Measurements from ENCODE around the gene CYP27A1.

- TF ChIP-seq, protein P1, sequence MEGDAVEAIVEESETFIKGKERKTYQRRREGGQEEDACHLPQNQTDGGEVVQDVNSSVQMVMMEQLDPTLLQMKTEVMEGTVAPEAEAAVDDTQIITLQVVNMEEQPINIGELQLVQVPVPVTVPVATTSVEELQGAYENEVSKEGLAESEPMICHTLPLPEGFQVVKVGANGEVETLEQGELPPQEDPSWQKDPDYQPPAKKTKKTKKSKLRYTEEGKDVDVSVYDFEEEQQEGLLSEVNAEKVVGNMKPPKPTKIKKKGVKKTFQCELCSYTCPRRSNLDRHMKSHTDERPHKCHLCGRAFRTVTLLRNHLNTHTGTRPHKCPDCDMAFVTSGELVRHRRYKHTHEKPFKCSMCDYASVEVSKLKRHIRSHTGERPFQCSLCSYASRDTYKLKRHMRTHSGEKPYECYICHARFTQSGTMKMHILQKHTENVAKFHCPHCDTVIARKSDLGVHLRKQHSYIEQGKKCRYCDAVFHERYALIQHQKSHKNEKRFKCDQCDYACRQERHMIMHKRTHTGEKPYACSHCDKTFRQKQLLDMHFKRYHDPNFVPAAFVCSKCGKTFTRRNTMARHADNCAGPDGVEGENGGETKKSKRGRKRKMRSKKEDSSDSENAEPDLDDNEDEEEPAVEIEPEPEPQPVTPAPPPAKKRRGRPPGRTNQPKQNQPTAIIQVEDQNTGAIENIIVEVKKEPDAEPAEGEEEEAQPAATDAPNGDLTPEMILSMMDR (IDR thresholded peaks at IDR 0.05): no peak
- TF ChIP-seq POLR2A (IDR thresholded peaks at IDR 0.05): no peak
Measured at GRCh38 chr2:218798767-218799504, 17.0 kb downstream of the CYP27A1 start.
